Measurements from ENCODE around the gene FRYL.
"Not testable (repeated sequence)": the region's sequence is repeated elsewhere in the genome, so short reads cannot be mapped to it uniquely, and the experiment has no call there.

The FRYL gene

DNA sequence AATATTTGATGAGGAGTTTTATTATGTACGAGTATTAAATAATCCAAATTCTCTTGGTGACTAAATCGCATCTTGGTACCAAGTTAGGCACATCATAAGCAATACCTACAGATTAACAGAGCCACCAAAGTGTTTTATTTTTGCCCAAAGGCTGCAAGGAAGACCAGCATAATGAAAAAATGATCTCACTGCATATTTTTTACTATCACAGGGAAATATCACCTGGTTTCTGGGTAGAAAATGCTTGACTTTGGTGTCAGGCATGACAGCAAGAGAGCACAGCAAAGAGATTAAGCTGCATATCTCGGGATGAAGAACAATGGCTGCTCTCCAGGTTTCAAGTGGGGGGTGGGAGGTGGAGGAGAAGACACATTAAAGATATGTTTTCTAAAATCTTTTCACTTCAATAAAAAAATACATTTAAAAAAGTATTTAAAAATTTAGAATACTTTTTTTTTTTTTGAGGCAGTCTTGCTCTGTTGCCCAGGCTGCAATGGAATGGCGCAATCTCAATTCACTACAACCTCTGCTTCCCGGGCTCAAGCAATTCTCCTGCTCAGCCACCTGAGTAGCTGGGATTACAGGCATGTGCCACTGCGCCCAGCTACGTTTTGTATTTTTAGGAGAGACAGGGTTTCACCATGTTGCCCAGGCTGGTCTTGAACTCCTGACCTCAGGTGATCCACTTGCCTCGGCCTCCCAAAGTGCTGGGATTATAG lies 86.1 kb downstream of the FRYL start:
- no peak for DNase-seq

DNA sequence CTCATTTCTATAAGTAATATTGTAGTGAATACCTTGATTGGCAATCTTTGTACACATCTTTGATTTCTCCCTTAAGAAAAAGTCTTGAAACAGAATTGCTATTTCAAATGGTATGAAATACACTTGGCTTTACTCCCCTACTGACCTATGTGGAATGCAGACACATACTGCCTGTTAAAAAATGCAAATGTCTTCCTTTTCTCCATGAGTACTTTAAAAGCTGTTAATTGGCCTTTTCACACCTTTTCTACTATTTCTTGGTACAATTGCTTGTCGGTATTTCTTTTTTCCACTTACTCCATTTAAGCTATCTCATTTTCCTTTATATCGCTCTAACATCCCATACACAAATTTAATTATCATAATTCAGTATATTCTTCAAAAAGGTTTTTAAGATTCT lies 87.2 kb downstream of the FRYL start:
- no peak for DNase-seq

DNA sequence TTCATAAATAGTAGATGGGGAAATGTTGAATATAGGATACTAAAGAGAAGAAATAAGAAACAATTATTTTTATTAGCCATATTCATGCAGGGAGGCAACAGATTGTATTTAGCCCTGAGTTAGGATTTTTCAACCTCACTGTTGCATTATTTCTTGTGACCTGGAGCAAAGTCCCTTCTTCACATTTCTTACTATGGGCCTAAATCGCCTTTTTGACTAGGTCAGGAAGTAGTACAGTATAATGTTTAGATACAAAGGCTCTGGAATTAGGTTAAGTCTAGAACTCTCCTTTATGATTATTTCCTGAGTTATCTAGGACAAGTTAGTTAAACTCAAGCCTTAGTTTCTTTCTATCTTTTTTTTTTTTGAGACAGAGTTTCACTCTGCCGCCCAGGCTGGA lies 88.0 kb downstream of the FRYL start:
- DNase-seq: no peak

DNA sequence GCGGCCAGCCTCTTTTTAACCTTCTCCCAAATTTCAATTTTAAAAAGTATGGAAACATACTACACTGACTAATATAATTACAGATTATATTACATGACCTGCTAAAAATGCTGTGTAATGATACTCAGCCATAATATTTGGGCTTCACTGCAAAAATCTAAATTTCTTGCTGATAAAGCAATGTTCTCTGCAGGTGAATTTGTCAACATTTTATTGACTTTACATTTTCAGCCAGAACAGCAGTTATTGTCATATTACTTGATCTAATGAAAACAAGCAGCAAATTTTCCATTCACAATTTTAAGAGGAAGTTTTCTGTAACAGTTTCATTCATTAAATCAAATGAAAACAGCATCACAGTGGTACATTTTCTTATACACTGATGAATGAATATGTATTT lies 91.1 kb downstream of the FRYL start:
- DNase-seq: no peak

DNA sequence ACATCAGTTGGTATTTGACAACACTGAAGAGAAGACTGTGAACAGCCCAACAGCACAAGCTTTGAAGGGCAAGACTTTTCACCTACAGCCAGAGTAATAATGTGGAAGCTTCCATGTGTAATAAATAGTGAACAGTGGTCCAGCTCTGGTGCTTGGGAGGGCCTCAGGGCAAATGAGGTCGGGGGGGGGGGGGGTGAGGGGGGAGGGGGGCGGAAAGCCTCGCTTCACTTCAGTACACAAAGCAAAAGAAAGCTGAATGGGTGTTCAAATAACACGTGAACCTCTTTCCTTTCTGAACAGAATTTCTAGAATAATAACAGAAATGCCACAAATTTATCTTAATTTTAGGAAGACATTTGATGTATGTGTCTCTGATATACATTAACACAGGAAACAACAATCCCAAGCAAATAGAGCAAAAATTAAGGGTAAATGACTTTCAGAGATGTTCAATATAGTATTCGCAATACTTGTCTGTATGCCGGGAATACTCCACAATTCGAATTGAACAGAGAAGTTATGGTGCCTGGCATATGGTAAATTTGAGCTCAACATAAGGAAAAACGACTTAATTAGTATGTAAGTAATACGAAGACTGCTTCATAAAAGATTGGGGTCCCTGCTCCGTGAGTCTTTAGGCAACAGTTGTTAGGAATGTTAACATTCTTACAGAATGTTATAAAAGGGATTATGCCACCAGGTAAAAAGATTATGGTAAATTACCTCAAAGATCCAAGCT lies 92.6 kb downstream of the FRYL start:
- no peak for DNase-seq

DNA sequence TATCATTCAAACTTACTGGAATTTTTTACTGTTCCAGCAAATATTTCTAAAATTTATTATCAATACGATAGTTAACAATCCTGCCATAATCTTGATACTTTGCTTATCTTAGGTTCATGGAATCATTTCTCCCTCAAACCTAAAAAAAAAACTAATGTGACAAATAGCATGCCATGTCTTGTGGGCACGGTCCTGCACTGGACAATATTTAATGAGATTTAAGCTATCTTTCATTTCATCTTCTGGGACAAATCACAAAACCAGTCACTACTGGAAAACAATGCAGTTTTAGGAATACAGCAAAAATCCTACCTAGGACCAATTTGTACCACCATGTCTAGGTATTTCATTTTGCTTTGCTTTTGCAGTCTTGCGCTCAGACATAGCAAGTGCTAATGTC lies 93.7 kb downstream of the FRYL start:
- no peak for DNase-seq

DNA sequence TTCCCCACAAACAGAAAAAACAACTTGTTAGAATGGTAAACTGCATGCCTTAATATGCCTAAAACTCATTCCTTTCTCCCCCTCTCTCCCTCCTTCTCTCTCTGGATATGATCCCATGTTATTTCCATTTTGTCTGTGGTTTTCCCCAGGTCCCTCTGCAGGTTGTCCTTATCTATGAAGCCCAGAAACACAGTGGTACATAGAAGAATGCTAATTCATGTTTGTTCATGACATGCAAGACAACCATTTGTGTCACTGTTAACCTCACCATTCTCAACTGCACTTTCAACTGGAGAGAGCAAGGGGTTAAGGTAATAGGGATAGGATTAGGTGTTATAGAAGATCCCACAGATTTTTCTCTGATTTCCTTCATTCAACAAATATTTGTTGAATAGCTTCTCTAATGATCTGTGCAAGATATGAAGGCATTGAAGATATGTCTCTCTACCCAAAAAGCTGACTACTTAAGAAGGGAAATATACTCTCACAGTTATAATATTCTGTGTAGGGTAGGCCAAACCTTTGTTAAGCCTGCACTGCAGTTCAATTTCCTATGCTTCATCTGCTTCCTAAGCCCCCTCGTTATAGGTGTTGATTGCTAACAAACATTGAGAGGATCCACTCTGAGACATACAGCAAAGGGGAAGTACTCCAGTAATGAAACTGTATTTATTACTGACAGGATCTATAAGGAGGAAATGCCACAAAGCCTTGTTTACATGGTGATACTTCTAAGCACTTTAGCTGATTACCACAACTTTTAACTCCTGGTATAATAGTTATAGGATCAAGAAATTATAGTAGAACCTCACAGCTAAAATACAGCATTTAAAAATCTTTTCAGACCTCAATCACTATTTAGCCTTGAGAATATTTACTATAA lies 96.1 kb downstream of the FRYL start:
- no peak for DNase-seq

DNA sequence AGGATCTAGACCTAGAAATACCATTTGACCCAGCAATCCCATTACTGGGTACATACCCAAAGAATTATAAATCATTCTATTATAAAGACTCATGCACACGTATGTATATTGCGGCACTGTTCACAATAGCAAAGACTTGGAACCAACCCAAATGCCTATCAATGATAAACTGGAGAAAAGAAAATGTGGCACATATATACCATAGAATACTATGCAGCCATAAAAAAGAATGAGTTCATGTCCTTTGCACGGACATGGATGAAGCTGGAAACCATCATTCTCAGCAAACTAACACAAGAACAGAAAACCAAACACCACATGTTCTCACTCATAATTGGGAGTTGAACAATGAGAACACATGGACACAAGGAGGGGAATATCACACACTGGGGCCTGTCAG lies 97.2 kb downstream of the FRYL start:
- DNase-seq: not testable (repeated sequence)

DNA sequence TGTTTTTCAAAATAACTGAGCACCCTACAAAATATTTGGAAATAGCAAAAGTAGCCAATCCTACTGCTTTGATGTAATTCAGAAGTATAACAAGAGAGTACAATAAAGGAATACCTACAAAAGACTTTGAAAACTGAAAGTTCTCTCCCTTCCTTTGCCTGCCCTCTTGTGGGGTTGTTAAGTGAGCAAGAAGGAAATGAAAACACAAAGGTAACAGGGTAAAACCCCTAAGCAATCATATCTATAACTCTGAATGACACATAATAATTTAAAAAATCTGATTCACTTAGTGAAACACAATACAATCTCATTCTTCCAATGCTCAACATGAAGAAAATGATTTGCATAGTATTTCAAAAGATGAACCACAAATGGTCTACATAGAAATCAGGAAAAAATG lies 98.2 kb downstream of the FRYL start:
- DNase-seq: no peak

DNA sequence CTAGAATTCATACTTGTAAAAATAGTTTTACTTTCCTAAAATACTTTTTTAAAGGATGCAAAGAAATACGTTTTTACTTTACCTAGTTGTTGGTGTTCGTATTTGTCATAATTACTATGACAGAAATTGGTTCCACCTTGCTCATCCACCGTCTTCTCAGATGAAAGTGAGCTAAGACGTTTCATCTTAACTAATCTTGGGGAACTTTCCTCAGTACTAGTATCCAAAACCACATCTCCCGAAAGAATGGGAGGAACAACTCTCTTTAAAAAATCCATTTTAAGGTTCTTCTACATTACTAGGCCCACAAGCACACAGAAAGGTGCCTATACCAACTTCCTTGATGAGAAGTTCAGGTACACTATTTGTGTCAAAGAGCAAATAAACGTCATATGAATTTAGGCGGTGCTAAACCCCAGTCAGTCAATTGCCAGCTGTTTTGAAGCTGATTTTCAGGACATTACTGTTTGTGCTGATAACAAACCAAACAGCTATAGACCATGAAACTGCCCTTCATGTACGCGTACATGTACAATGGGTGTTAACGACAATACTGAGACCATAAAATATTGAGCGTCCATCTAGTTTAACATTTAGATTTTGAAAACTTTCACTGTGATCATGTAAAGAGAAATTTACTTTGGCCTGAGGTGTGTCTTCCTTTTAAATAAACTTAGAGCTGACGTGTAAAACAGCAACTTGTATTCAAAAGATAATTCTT lies 99.1 kb downstream of the FRYL start:
- no peak for DNase-seq

DNA sequence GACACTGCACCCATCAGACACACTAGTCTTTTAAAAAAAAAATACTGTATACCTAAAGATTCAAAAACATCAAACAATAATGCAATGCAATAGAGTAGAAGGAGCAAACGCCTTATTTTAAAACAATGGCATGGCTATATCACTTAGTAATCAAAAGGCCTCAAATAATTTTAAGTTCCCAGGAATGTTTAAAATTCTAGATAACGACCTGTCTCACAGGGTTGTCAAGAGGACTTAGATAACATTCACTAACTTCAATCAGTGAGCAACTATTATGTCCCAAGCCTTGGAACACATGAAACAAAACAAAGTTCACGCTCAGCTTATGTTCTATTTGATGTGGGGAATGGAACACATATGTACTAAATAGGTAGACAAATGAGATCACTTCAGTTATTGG lies 106.5 kb downstream of the FRYL start:
- DNase-seq: no peak

DNA sequence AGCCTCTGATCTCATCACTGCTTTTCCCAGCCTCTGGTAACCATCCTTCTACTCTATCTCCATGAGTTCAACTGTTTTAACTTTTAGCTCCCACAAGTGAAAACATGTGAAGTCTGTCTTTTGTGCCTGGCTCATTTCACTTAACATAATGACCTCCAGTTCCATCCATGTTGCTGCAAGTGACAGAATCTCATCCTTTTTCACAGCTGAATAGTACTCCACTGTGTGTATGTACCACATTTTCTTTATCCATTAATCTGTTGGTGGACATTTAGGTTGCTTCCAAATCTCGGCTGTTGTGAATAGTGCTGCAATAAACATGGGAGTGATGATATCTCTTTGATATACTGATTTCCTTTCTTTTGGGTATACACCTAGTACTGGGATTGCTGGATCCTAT lies 109.5 kb downstream of the FRYL start:
- no peak for DNase-seq

DNA sequence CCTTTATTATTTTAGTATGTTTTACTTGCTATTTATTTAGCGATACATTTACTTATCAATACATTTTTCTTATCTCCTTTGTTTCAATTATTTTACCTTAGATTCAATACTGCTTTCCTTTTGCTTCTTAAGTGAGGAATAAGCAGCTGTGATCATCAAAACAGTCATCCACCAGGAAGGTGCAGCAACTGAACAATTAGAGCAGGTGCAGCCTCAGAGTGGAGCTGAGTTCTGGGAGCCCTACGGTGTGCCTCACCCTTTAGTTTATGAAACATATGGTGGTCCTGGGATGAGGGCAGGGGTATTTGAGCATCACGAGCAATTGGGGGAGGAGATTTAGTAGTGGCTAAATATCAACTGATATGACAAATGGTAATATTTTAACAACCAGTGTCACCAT lies 111.0 kb downstream of the FRYL start:
- no peak for DNase-seq

DNA sequence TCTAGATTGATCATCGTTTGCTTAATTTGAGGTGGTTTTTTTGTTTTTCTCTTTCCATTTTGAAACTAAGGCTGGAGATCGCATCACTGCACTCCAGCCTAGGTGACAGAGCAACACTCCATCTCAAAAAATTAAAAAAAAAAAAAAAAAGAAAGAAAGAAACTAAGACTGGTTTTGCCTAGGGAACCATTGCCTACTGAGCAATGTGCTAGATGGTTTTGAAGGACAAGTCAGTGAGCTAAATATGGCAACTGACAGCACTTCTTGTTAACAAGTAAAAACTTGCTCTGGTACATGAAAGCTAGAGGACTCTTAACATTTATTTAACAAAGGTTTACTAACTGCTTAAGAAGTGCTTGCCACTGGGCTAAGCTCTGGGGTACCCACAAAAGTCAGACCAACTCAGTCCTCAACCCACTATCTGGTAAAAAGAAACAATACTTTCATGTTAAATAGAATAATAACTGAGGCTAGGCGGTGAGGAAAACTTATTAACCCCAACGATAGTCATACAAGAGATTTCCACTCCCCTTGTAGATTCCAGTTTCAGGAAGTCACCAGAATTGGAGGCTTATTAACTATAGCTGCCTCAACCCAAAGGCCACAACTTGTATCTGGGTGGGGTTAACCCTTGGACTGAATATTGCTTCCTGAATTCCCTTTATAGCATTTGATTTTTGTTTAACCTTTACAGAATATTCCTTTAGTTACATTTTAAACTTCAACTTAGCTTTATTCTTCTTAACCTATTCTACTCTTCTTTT lies 111.6 kb downstream of the FRYL start:
- DNase-seq: no peak

DNA sequence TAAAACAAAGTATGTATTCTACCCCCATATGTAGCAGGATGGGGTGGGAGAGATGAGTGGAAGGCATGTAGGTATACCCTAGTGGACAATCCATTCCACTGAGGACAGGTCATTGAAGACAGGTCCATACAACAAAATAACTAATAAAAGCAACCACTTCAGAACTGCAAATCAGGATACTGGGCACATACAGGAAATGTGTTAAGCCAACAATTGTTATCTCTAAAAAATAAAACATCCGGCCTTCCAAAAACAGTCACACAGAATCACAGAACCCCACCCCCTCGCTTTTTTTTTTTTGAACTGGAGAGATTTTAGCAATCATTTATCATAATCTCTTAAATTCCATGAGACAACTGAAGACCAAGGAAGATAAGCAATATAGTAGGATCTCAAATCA lies 112.9 kb downstream of the FRYL start:
- no peak for DNase-seq

DNA sequence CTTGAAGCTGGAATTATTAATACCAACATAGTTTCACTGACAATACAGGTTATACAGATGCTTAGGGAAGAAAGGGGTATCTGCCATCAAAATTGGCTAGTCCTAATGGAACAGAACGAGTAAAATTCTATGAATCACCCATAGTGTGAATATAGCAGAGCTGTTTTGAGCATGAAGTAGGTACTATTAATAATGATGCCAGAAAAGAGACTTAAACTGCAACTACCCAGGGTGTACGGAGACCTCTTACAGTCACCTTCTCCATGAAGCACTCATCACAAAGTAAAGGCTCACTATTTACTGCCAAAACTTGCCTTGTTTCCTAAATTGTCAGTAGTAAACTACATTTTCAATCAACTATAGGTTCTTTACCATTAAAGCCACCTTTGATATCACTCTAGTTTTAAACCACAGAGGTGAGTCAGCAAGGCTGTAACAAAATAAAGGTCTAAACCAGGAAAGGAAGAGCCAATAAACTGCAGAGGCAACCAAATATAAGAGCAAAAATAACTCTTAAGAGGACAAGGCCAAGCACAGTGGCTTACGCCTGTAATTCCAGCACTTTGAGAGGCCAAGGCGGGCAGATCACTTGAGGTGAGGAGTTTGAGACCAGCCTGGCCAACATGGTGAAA lies 114.4 kb downstream of the FRYL start:
- DNase-seq: no peak

DNA sequence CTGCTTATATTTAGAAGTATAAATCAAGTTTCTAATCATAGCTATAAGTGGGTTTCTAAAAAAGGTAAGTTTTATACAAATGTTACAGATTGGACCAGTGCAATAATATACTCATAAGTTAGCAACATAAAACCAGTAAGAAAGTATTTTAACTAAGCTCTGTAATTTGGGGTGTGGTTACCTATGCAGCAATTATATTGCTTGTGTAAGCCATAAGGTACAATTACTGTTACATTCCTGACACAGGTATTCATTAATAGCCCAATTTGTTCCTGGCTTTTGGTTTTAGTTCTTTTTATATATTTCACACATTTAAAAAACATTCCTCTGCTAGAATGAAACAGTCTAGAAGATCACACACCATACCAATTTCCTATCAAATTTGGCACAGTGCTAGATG lies 115.1 kb downstream of the FRYL start:
- no peak for DNase-seq

DNA sequence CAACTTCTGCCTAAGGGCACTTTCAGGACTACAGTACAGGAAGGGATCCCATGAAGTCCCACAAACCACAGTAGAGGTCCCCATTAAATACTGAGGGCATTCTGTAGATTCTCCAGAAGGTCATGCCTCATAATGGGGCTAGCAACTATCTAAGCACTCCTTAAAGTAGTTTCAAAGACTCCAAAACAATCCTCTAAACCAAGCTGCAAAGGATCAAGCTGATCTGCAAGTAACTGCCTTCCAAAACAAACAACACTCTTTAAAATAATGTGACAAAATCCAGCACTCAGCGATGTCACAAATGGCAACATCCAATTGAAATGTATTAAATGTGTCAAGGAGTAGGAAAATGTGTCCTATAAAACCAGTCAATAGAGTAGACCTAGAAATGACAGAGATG lies 118.7 kb downstream of the FRYL start:
- no peak for DNase-seq

DNA sequence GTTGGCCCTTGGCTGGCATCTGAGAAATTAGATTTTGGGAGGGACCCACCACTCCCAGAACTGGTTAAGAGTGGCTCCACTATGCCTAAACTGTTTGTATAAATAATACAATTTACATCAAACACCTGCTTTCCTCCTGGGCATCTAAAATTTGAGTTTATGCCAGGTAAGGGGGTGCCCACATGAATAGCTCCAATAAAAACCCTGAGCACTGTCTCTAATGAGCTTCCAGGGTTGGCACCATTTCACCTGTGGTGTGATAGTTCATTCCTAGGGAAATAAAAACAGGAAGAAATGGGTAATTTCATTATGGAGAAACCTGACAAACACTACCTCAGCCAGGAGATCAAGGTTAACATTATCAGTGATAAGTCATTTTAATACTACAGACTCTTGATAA lies 119.7 kb downstream of the FRYL start:
- DNase-seq: no peak

DNA sequence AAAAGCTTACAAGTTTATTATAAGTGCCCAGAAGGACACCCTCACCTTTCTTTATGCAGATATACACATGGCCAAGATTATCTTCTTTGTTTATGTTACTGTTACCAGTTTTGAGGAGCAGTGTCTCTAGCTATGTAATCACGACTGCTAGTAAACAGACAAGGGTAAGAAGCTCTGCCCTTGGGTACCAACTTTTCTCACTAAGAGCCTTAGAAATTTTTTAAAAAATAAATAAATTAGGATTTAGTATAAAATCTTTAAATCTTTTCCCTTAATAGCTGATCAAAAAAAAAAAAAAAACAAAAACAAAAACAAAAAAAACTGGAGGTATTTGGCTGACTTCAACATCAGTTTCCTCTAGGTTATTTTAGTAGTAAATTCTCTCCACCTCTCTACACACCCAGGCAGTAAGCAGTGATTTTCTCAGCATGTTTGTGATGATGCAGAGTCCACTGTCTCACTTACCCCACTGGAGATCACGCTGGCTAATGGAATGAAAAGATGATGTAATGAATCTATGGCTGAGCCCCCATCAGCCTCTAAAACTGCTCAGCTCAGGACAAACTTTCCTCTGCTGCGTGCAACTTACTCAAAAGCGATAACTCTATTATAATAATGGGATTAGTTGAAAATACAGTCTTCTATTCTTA lies 125.9 kb downstream of the FRYL start:
- no peak for DNase-seq

Data from NCI-H748 treated with DMSO at 0.1 percent for 48 hours (cell line).